Adrenal gland (tissue), 12 donors: Measurements from ENCODE around the gene ECM1. TPM values are rescaled to one million over a fixed set of nuclear protein-coding genes. Genes with fewer than 3 reads are reported as not detected.

ENCODE experiments used
- DNase-seq, 7 donors: peaks; one replicate each; pipeline ENCODE4 v3.0.0-alpha.2; 2019 to 2020
- H3K27ac ChIP-seq, 5 donors: fragments of 200-600 bp; sonication (generic) in 4 of 5; 1 replicate in 3 of 5; 2 replicates in 2 of 5; pipeline versions ENCODE4 v1.5.1 to v1.8.0; 2016 to 2020; ENCODE audit warnings: mild to moderate bottlenecking in 1 of 5
- H3K27me3 ChIP-seq: fragments of 200-600 bp; 2 replicates; pipeline ENCODE4 v1.8.0; 2021
- H3K36me3 ChIP-seq, 2 donors: fragments of 200-600 bp; replicated peaks in 1 of 2; 1 replicate in 1 of 2; 2 replicates in 1 of 2; pipeline versions ENCODE4 v1.5.1 to v1.8.0; 2018 to 2022
- H3K4me1 ChIP-seq, 2 donors: fragments of 200-600 bp; replicated peaks in 1 of 2; 1 replicate in 1 of 2; 2 replicates in 1 of 2; pipeline versions ENCODE4 v1.5.1 to v1.8.0; 2018 to 2021
- H3K4me3 ChIP-seq, 4 donors: fragments of 200-600 bp; sonication (generic) in 3 of 4; one replicate each; pipeline ENCODE4 v1.5.1; 2016 to 2018
- H3K9me3 ChIP-seq, 3 donors: fragments of 200-600 bp; sonication (generic) in 1 of 3; replicated peaks in 1 of 3; 1 replicate in 2 of 3; 2 replicates in 1 of 3; pipeline versions ENCODE4 v1.5.1 to v1.8.0; 2016 to 2021
- POLR2A ChIP-seq, 2 donors: fragments of 450-650 bp; IDR thresholded peaks; one replicate each; pipeline ENCODE4 v1.6.1; 2017; ENCODE audit warnings: antibody characterized with exemption in 2 of 2, mild to moderate bottlenecking in 2 of 2, moderate library complexity in 1 of 2
- WGBS, 4 donors: extraction: QIAGEN DNeasy Blood & Tissue Kit in 2 of 4; methylation state at CpG; one replicate each; pipeline versions ENCODE4 v1.1.5 to v1.1.7; 2013 to 2017; 5-methylcytosine and 5-hydroxymethylcytosine counted together
- intact Hi-C, 2 donors: fragments of 100-400 bp; cut with DNase I; formaldehyde crosslinking; loops; one replicate each; pipeline versions ENCODE4 v1.14.1 to v1.15.0; 2022 to 2023
- polyA plus RNA-seq, 3 donors: library from polyadenylated mRNA; stranded (reverse); fragments of 200-250 nt in 2 of 3; fragments of 350-450 nt in 1 of 3; fragmentation: Illumina TruSeq in 1 of 3; extraction: RNeasy Lipid Tissue Mini Kit (QIAGEN cat#74804) in 1 of 3; gene quantifications; one replicate each; pipeline ENCODE4 v1.2.3, GENCODE V29; 2013 to 2014
- total RNA-seq, 9 donors: library from RNA; depleted of rRNA in 4 of 9; stranded (reverse); fragments of >200 nt in 4 of 9; fragments of 120-200 nt in 1 of 9; fragmentation: NEBNext Ultra II Directional in 1 of 9; extraction: Animal tissue kit (Norgen Biotek cat#: 25700) in 1 of 9; gene quantifications; one replicate each; pipeline versions ENCODE4 v1.1.0 to v1.2.4, GENCODE V29; 2013 to 2023
- TF ChIP-seq, protein P1 (sequence below), 6 experiments: fragments of 450-650 bp in 4 of 6; fragments of 200-600 bp in 2 of 6; sonication (generic) in 1 of 6; IDR thresholded peaks; 1 replicate in 5 of 6; 2 replicates in 1 of 6; pipeline versions ENCODE4 v1.5.1 to v1.8.0; 2016 to 2021; ENCODE audit warnings: antibody characterized with exemption in 6 of 6, mild to moderate bottlenecking in 2 of 6, moderate library complexity in 1 of 6
- donor health status: healthy with polysubstance abuse.
- donor health status: Bipolar disorder and iron deficiency.
- donor health status: DM: yes; HTN: yes; CAD: no.
- donor health status: DM: no; HTN: no; CAD: no.
- donor health status: DM: no; HTN: no; CAD: no.
- donor health status: DM: yes; HTN: yes; CAD: no.

Gene ECM1
- total and polyA plus RNA-seq, 12 donors: 5.4 to 63.0 (median 26.2) TPM

DNA sequence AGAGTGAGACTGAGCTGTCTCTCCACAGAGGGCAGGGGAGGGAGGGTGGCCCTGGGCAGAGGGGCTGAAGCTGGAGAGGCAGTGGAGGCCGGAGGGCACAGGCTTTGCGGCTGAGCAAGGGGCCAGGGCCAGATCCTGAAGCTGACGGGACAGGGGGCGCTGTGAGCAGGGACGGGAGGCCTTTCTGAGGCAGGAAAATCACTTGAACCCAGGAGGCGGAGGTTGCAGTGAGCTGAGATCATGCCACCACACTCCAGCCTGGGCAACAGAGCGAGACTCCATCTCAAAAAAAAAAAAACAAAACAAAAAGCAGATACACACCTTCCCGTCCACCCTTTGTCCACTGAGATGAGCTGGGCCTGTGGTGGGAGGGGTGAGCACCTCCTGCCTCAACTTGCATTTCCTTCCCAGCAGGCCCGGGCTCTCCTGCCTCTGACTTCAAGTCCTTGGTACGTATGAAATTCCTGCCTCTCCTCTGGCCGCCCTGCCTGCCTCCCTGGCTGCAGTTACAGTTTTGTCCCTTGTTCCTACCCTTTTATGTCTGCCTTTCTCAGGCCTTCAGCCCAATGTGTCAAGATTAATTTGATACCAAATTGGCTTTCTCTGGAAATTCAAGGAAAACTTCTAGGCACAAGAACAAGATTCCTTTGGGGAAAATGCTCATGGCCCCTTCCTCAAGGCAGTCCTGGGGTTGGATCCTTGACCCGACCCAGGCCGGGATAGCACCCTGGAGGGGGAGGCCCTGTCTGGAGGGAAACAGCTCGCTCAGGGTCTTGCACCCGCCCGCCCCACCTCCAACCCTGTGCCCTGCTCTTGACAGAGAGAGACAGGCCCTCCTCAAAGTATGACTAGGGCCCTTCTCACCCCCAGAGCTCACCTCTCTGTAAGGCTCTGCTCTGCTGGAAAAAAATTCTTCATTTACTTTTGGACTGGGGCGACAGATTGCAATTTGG is 30.1 kb downstream of the ECM1 start:
- no peaks in the 10 kb centered on the region for H3K27me3 ChIP-seq
- H3K36me3 ChIP-seq: no peaks in the 10 kb centered on the region
- DNase-seq: peak in 1 of 7 donors; percentile 61
- peaks cover 0 to under 1% of the 10 kb centered on the region in 2 donors for H3K4me1 ChIP-seq
- no peak overlapping the region for H3K4me3 ChIP-seq
- WGBS, 4 donors: 70 to 85% (median 75%) methylated on average over 12 to 17 of the region's 17 CpGs
- no peaks in the 10 kb centered on the region for H3K9me3 ChIP-seq
- no peak for TF ChIP-seq POLR2A (IDR thresholded peaks at IDR 0.05)
- TF ChIP-seq, protein P1, sequence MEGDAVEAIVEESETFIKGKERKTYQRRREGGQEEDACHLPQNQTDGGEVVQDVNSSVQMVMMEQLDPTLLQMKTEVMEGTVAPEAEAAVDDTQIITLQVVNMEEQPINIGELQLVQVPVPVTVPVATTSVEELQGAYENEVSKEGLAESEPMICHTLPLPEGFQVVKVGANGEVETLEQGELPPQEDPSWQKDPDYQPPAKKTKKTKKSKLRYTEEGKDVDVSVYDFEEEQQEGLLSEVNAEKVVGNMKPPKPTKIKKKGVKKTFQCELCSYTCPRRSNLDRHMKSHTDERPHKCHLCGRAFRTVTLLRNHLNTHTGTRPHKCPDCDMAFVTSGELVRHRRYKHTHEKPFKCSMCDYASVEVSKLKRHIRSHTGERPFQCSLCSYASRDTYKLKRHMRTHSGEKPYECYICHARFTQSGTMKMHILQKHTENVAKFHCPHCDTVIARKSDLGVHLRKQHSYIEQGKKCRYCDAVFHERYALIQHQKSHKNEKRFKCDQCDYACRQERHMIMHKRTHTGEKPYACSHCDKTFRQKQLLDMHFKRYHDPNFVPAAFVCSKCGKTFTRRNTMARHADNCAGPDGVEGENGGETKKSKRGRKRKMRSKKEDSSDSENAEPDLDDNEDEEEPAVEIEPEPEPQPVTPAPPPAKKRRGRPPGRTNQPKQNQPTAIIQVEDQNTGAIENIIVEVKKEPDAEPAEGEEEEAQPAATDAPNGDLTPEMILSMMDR (IDR thresholded peaks at IDR 0.05): no peak
- no peak overlapping the region for H3K27ac ChIP-seq
- intact Hi-C loops: loop anchor here in 1 of 2 donors (10.0 kb wide), 1 partner anchor 183 kb away; no protein-coding TSS in a partner anchor

DNA sequence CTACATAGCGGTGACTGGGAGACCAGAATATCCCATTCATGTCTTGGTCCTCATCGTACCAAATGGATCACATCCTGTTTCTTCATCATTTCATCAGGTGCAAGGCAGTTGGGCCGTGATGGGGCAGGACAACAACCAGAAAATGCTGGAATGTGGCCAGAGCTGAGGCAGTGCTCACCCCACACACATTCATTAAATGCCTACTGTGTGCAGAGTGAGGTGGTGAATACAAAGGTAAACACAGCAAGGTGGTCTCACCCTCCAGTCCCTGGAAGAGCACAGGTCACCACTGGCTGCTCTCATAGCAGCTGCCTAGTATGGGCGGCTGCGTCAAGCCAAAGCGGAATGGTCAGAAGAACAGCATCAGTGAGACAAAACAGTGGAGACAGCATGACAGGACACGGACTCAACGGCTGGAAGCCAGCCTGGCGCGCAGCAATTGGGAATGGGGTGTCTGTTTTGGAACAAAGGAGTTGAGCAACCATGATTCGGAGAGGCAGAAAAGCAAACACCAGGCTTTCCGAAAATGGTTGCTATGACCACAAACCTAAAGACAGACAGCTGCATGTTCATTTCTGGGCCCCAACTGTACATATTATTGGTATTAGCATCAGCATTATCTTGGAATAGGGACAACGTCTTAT is 35.7 kb downstream of the ECM1 start:
- no peak for TF ChIP-seq POLR2A (IDR thresholded peaks at IDR 0.05)
- TF ChIP-seq, protein P1 (IDR thresholded peaks at IDR 0.05): no peak
- H3K4me3 ChIP-seq: no peak overlapping the region
- intact Hi-C loops: no loop called here
- no peak overlapping the region for H3K27ac ChIP-seq
- 83 to 89% (median 85%) methylated on average over 13 of the region's 13 CpGs for WGBS, 4 donors
- H3K9me3 ChIP-seq: no peaks in the 10 kb centered on the region
- no peaks in the 10 kb centered on the region for H3K27me3 ChIP-seq
- no peak for DNase-seq
- H3K36me3 ChIP-seq: no peaks in the 10 kb centered on the region
- peaks cover 0 to 6% of the 10 kb centered on the region in 2 donors for H3K4me1 ChIP-seq

DNA sequence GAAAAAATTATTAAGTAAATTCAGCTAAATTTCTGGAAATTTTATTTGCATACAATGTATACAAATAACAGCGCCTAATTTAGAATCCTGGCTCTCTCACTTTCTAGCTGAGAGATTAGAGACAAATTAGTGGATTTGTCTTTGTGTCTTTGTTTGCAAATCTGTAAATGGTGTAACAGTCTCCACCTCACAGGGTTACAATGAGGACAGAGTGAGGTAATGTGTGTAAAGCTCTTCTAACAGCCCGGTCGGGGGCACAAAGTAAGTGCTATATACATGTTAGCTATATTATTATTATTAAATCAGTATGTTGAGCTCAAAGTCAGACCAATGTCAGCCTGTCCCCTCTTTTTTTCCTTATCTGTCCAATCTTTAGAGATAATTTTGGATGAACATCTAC is 36.3 kb downstream of the ECM1 start:
- H3K27me3 ChIP-seq: no peaks in the 10 kb centered on the region
- no peaks in the 10 kb centered on the region for H3K9me3 ChIP-seq
- TF ChIP-seq, protein P1 (IDR thresholded peaks at IDR 0.05): no peak
- H3K4me3 ChIP-seq: no peak overlapping the region
- no peaks in the 10 kb centered on the region for H3K36me3 ChIP-seq
- H3K27ac ChIP-seq: no peak overlapping the region
- 77 to 81% (median 77%) methylated on average over 3 of the region's 3 CpGs for WGBS, 4 donors
- no peak for DNase-seq
- intact Hi-C loops: no loop called here
- peaks cover 3 to 7% of the 10 kb centered on the region in 2 donors for H3K4me1 ChIP-seq

DNA sequence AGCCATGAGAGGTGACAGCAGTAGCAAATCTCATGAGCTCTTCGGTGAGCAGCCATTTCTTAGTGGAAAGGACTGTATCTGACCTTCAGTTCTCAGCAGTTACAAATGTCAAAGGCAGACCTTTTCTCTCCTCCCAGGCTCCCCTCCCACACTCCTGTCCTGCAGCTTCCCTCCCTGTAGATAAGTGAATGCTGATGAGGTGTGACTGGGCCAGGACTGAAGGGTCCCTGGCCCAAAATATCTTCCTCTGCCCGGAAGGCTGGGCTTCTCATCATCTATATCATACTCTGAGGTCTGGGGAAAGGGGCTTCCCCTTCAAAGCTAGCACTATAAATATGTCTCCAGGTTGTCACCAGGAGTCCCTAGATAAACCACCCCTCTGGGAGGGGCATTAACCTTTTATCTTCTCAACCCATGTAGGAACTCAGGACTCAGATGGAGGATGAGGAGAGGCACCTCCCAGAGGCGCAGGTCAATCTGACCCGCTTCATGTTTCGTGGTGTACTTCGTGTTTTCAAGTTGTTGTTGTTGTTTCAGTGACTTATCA is 37.6 kb downstream of the ECM1 start:
- Histone ChIP-seq H3K36me3 (no peaks in the 10 kb centered on the region), H3K9me3 (no peaks in the 10 kb centered on the region), H3K4me1 (peaks cover 8 to 16% of the 10 kb centered on the region in 2 donors), H3K4me3 (no peak overlapping the region), H3K27me3 (no peaks in the 10 kb centered on the region), H3K27ac (no peak overlapping the region)
- intact Hi-C loops: no loop called here
- DNase-seq: no peak
- no peak for TF ChIP-seq POLR2A (IDR thresholded peaks at IDR 0.05)
- TF ChIP-seq, protein P1 (IDR thresholded peaks at IDR 0.05): no peak
- 67 to 74% (median 69%) methylated on average over 6 of the region's 6 CpGs for WGBS, 4 donors
